ENCODE results near the gene SH3D19. TPM values are rescaled to one million over a fixed set of nuclear protein-coding genes. Genes with fewer than 3 reads are reported as not detected.
"Not testable (repeated sequence)": the region's sequence is repeated elsewhere in the genome, so short reads cannot be mapped to it uniquely, and the experiment has no call there.

Gene SH3D19
- total RNA-seq, 1 donor from 2014 or later, result 66.5 TPM

DNA sequence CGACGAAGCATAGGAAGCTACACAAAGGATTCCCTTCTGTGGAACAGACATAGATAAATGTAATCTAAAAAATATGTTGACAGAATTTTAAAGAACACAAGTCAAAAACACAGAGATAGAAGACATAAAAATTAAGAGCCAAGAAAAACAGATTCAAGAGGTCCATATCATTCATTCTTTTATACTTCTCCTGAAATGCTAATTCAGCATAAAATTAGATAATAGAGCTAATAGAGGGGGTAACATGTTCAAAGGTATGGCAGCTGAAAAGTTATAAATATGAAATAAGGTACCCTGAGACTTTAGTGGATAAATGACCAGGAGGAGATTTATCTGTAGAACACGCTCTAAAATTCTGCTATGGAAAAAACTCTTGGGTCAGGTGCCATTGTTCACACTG, 85.8 kb downstream of the SH3D19 start:
- Histone ChIP-seq H3K79me2 (ENCODE audit: insufficient read depth, low read length) (no peaks in the 10 kb centered on the region), H3K27me3 (ENCODE audit: insufficient read depth, low read length) (no peaks in the 10 kb centered on the region), H3K9me3 (ENCODE audit: insufficient read depth, low read depth, low read length) (no peaks in the 10 kb centered on the region), H3K4me3 (ENCODE audit: insufficient read depth, low read depth, low read length) (no peak overlapping the region), H3K4me2 (ENCODE audit: low read length) (no peak overlapping the region), H2AFZ (ENCODE audit: low read depth, low read length) (no peak overlapping the region), H3K9ac (ENCODE audit: low read length) (no peak overlapping the region), H3K4me1 (ENCODE audit: insufficient read depth, low read length) (no peaks in the 10 kb centered on the region), H3K27ac (ENCODE audit: low read depth, low read length) (no peak overlapping the region), H3K36me3 (ENCODE audit: insufficient read depth, low read length) (no peaks in the 10 kb centered on the region), H4K20me1 (ENCODE audit: insufficient read depth, low read length) (no peaks in the 10 kb centered on the region)
- TF ChIP-seq, protein P1, sequence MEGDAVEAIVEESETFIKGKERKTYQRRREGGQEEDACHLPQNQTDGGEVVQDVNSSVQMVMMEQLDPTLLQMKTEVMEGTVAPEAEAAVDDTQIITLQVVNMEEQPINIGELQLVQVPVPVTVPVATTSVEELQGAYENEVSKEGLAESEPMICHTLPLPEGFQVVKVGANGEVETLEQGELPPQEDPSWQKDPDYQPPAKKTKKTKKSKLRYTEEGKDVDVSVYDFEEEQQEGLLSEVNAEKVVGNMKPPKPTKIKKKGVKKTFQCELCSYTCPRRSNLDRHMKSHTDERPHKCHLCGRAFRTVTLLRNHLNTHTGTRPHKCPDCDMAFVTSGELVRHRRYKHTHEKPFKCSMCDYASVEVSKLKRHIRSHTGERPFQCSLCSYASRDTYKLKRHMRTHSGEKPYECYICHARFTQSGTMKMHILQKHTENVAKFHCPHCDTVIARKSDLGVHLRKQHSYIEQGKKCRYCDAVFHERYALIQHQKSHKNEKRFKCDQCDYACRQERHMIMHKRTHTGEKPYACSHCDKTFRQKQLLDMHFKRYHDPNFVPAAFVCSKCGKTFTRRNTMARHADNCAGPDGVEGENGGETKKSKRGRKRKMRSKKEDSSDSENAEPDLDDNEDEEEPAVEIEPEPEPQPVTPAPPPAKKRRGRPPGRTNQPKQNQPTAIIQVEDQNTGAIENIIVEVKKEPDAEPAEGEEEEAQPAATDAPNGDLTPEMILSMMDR (IDR thresholded peaks at IDR 0.05; ENCODE audit: insufficient read depth, low read depth, low read length), result no peak
- no peak for TF ChIP-seq EZH2 (IDR thresholded peaks at IDR 0.05; ENCODE audit: insufficient read depth, low read length)
- H3K9me3 Mint-ChIP-seq (ENCODE audit: unreplicated experiment), result no peaks in the 10 kb centered on the region
- H3K4me3 Mint-ChIP-seq (ENCODE audit: unreplicated experiment), result no peak overlapping the region
- H3K4me1 Mint-ChIP-seq (ENCODE audit: low read depth, unreplicated experiment), result no peaks in the 10 kb centered on the region
- DNase-seq (ENCODE audit: low read depth), result no peak
- FAIRE-seq, result no peak
- no peaks in the 10 kb centered on the region for H3K36me3 Mint-ChIP-seq (ENCODE audit: low read depth, unreplicated experiment)
- no peaks in the 10 kb centered on the region for H3K27me3 Mint-ChIP-seq (ENCODE audit: low read depth, unreplicated experiment)
- no peak overlapping the region for H3K27ac Mint-ChIP-seq (ENCODE audit: unreplicated experiment)

DNA sequence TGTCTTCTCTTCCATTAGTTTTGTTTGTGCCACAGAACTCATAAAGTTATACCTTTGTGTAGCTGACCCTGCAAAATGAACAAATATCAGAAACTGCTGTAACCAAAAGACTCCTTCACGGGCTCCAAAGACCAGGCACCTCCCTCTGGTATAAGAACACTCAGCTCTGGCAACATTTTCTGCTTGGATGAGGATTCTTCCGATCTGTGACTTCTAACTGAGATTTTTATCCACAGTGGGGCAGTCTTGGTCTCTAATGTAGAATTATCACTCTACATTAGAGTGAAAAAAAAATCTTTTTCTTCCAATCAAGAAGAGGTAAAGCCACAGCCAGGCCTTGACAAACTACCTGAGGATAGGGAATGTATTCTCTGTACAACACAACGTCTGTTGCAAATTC, 86.9 kb downstream of the SH3D19 start:
- Histone ChIP-seq H3K4me3 (ENCODE audit: insufficient read depth, low read depth, low read length) (no peak overlapping the region), H3K27ac (ENCODE audit: low read depth, low read length) (no peak overlapping the region), H3K9ac (ENCODE audit: low read length) (no peak overlapping the region), H3K27me3 (ENCODE audit: insufficient read depth, low read length) (no peaks in the 10 kb centered on the region), H3K4me1 (ENCODE audit: insufficient read depth, low read length) (no peaks in the 10 kb centered on the region), H4K20me1 (ENCODE audit: insufficient read depth, low read length) (no peaks in the 10 kb centered on the region), H3K4me2 (ENCODE audit: low read length) (no peak overlapping the region), H3K9me3 (ENCODE audit: insufficient read depth, low read depth, low read length) (no peaks in the 10 kb centered on the region), H3K79me2 (ENCODE audit: insufficient read depth, low read length) (no peaks in the 10 kb centered on the region), H3K36me3 (ENCODE audit: insufficient read depth, low read length) (no peaks in the 10 kb centered on the region), H2AFZ (ENCODE audit: low read depth, low read length) (no peak overlapping the region)
- no peak for TF ChIP-seq EZH2 (IDR thresholded peaks at IDR 0.05; ENCODE audit: insufficient read depth, low read length)
- TF ChIP-seq, protein P1 (IDR thresholded peaks at IDR 0.05; ENCODE audit: insufficient read depth, low read depth, low read length), result no peak
- H3K4me3 Mint-ChIP-seq (ENCODE audit: unreplicated experiment), result no peak overlapping the region
- no peaks in the 10 kb centered on the region for H3K36me3 Mint-ChIP-seq (ENCODE audit: low read depth, unreplicated experiment)
- no peak overlapping the region for H3K27ac Mint-ChIP-seq (ENCODE audit: unreplicated experiment)
- no peaks in the 10 kb centered on the region for H3K4me1 Mint-ChIP-seq (ENCODE audit: low read depth, unreplicated experiment)
- no peaks in the 10 kb centered on the region for H3K27me3 Mint-ChIP-seq (ENCODE audit: low read depth, unreplicated experiment)
- DNase-seq (ENCODE audit: low read depth), result peak; percentile 3
- H3K9me3 Mint-ChIP-seq (ENCODE audit: unreplicated experiment), result no peaks in the 10 kb centered on the region
- FAIRE-seq, result peak; percentile 9

DNA sequence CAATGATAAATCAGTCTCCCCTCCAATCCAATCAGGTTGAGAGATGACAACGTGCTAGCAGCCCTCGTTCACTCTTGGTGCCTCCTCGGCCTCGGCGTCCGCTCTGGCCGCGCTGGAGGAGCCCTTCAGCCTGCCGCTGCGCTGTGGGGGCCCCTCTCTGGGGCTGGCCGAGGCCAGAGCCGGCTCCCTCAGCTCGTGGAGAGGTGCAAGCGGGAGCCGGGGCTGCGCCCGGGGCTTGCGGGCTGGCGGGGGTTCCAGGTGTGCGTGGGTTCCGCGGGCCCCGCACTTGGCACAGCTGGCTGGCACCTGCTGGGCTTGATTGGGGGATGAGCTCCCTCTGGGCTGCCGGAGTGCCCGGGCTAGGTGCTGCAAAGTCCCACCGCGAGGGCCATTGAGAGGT, 89.4 kb downstream of the SH3D19 start:
- Histone ChIP-seq H3K36me3 (ENCODE audit: insufficient read depth, low read length) (no peaks in the 10 kb centered on the region), H3K27ac (ENCODE audit: low read depth, low read length) (no peak overlapping the region), H3K9ac (ENCODE audit: low read length) (no peak overlapping the region), H3K79me2 (ENCODE audit: insufficient read depth, low read length) (no peaks in the 10 kb centered on the region), H3K27me3 (ENCODE audit: insufficient read depth, low read length) (no peaks in the 10 kb centered on the region), H3K4me2 (ENCODE audit: low read length) (no peak overlapping the region), H3K4me3 (ENCODE audit: insufficient read depth, low read depth, low read length) (no peak overlapping the region), H2AFZ (ENCODE audit: low read depth, low read length) (no peak overlapping the region), H4K20me1 (ENCODE audit: insufficient read depth, low read length) (no peaks in the 10 kb centered on the region), H3K9me3 (ENCODE audit: insufficient read depth, low read depth, low read length) (no peaks in the 10 kb centered on the region), H3K4me1 (ENCODE audit: insufficient read depth, low read length) (no peaks in the 10 kb centered on the region)
- Mint-ChIP-seq H3K4me3 (ENCODE audit: unreplicated experiment) (no peak overlapping the region), H3K4me1 (ENCODE audit: low read depth, unreplicated experiment) (peaks cover 8% of the 10 kb centered on the region), H3K9me3 (ENCODE audit: unreplicated experiment) (no peaks in the 10 kb centered on the region), H3K27me3 (ENCODE audit: low read depth, unreplicated experiment) (no peaks in the 10 kb centered on the region), H3K27ac (ENCODE audit: unreplicated experiment) (no peak overlapping the region), H3K36me3 (ENCODE audit: low read depth, unreplicated experiment) (no peaks in the 10 kb centered on the region)
- TF ChIP-seq, protein P1 (IDR thresholded peaks at IDR 0.05; ENCODE audit: insufficient read depth, low read depth, low read length), result no peak
- TF ChIP-seq EZH2 (IDR thresholded peaks at IDR 0.05; ENCODE audit: insufficient read depth, low read length), result no peak
- FAIRE-seq (no peak), DNase-seq (ENCODE audit: low read depth) (no peak)

DNA sequence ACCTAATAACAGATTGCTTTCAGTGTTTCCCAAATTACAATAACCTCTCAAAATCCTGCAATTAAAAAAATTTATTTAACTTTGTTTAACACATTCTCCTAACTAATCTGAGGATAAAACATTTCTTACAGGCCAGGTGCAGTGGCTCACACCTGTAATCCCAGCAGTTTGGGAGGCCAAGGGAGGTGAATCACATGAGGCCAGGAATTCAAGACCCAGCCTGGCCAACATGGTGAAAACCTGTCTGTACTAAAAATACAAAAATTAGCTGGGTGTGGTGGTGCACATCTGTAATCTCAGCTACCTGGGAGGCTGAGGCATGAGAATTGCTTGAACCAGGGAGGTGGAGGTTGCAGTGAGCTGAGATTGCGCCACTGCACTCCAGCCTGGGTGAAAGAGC, 90.0 kb downstream of the SH3D19 start:
- not testable (repeated sequence) for DNase-seq (ENCODE audit: low read depth); H3K27ac Mint-ChIP-seq (ENCODE audit: unreplicated experiment); H3K4me1 ChIP-seq (ENCODE audit: insufficient read depth, low read length); H3K36me3 ChIP-seq (ENCODE audit: insufficient read depth, low read length); FAIRE-seq; H4K20me1 ChIP-seq (ENCODE audit: insufficient read depth, low read length); H3K36me3 Mint-ChIP-seq (ENCODE audit: low read depth, unreplicated experiment); H3K27ac ChIP-seq (ENCODE audit: low read depth, low read length); H3K27me3 Mint-ChIP-seq (ENCODE audit: low read depth, unreplicated experiment); H3K9me3 ChIP-seq (ENCODE audit: insufficient read depth, low read depth, low read length); H3K9ac ChIP-seq (ENCODE audit: low read length); H3K4me2 ChIP-seq (ENCODE audit: low read length); H2AFZ ChIP-seq (ENCODE audit: low read depth, low read length); H3K4me3 Mint-ChIP-seq (ENCODE audit: unreplicated experiment); H3K27me3 ChIP-seq (ENCODE audit: insufficient read depth, low read length); H3K9me3 Mint-ChIP-seq (ENCODE audit: unreplicated experiment); H3K4me3 ChIP-seq (ENCODE audit: insufficient read depth, low read depth, low read length); H3K79me2 ChIP-seq (ENCODE audit: insufficient read depth, low read length); H3K4me1 Mint-ChIP-seq (ENCODE audit: low read depth, unreplicated experiment)
